Measurements from ENCODE around the gene PAQR3.

- TF ChIP-seq CTCF (IDR thresholded peaks at IDR 0.05) (peak; percentile 44 to 77 (median 71)), POLR2A (IDR thresholded peaks at IDR 0.05) (no peak)
Observed at GRCh38 chr4:78951862-78952472, 12.7 kb upstream of the PAQR3 start.
